Measurements from ENCODE around the gene TRPM2. TPM values are rescaled to one million over a fixed set of nuclear protein-coding genes. Genes with fewer than 3 reads are reported as not detected.

Gene TRPM2
- total and polyA plus RNA-seq, 2 of the 13 experiments (the other 11 are each of a cell fraction or from before 2014, with no cell fraction given) = 0.07 to 0.20 TPM

- TF ChIP-seq BCL3 (CRISPR knock-in tag; IDR thresholded peaks at IDR 0.05) = 0 out of 2 replicates have a peak, but pooled peaks have one; percentile 30
- 0 out of 2 replicates have a peak, but pooled peaks have one; percentile 17 for TF ChIP-seq ZSCAN21 (CRISPR knock-in tag; IDR thresholded peaks at IDR 0.05; ENCODE audit: borderline replicate concordance)
- TF ChIP-seq ZNF883 (CRISPR knock-in tag; IDR thresholded peaks at IDR 0.05; ENCODE audit: not compliant biosample characterization) = peak; percentile 45
- TF ChIP-seq TBX2 (CRISPR knock-in tag; IDR thresholded peaks at IDR 0.05; ENCODE audit: borderline replicate concordance) = 0 out of 2 replicates have a peak, but pooled peaks have one; percentile 19
- peak; percentile 32; the same call in 1 of the 2 replicates for TF ChIP-seq MEIS1 (CRISPR knock-in tag; IDR thresholded peaks at IDR 0.05; ENCODE audit: borderline replicate concordance)
- 0 out of 2 replicates have a peak, but pooled peaks have one; percentile 25 for TF ChIP-seq SALL1 (CRISPR knock-in tag; IDR thresholded peaks at IDR 0.05)
- TF ChIP-seq ZNF296 (CRISPR knock-in tag; conservative IDR thresholded peaks at IDR 0.05) = 0 out of 2 replicates have a peak, but pooled peaks have one; percentile 29
- no peak for TF ChIP-seq ZNF672 (CRISPR knock-in tag; IDR thresholded peaks at IDR 0.05)
- no peak for TF ChIP-seq ZNF616 (CRISPR knock-in tag; IDR thresholded peaks at IDR 0.05; ENCODE audit: low read depth)
- no peak for TF ChIP-seq ZNF407 (CRISPR knock-in tag; IDR thresholded peaks at IDR 0.05; ENCODE audit: not compliant biosample characterization)
- TF ChIP-seq ZNF780A (CRISPR knock-in tag; IDR thresholded peaks at IDR 0.05) = no peak
- TF ChIP-seq AKNA (CRISPR knock-in tag; IDR thresholded peaks at IDR 0.05; ENCODE audit: borderline replicate concordance) = no peak
- 0 out of 2 replicates have a peak, but pooled peaks have one; percentile 12 for TF ChIP-seq ZNF333 (CRISPR knock-in tag; IDR thresholded peaks at IDR 0.05; ENCODE audit: borderline replicate concordance)
- TF ChIP-seq ZNF768 (CRISPR knock-in tag; IDR thresholded peaks at IDR 0.05) = no peak
Measured at GRCh38 chr21:44461464-44462001, 108.1 kb downstream of the TRPM2 start (continued).

Measured in HepG2 (cell line).